Activated CD8-positive, alpha-beta memory T cell treated with anti-CD3 and anti-CD28 coated beads, Interleukin-2, amount 50 U/mL, for 1 hour (primary cell): ENCODE measurements around the gene AKAP9.
A peak's percentile ranks its signal among the peaks of the same experiment; 100 is the strongest.
"Not testable (repeated sequence)": the region's sequence is repeated elsewhere in the genome, so short reads cannot be mapped to it uniquely, and the experiment has no call there.

Experiments used
- DNase-seq: peaks from one replicate; pipeline ENCODE4 v3.0.0-alpha.2; 2020; ENCODE audit errors: extremely low read depth

AKAP9 gene

DNA sequence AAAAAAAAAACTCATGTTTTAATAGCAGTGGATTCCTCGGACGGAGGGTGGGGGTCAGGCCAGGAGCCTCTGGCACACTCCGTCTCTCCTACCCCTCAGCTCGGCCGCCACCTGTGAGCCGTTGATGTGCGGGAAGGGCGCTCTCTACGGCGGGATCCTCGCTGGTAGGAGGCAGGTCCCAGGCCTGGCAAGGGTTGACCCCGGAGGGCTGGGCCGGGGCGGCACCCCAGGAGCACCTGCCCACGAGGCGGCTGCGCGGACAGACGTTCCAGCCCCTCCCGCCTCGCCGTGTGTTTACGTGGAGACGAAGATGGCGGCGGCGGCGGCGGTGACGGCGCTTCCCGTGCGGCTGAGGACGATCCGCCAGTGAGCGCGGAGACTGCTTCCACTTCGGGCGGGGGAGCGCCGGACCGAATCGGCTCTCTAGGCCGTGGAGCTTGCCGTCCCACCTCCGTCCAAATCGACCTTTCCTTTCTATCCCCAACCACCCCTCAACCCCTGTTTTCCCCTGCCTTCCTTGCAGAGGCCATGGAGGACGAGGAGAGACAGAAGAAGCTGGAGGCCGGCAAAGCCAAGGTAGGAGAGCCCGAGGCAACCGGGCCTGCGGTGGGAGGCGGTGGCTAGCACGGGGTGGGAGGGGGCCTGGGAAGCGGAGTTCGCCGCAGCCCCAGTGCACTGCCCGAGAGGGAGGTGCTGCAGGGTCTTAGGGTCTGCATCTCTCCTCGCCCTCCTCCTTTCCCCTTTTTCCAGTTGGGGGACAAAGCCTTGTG lies at the start of gene AKAP9:
AKAP9 (plus strand) TSS at position 291 of the 770 bp plus-strand sequence; CDS start at position 529, 238 bp downstream.
- DNase-seq: peak; percentile 59

DNA sequence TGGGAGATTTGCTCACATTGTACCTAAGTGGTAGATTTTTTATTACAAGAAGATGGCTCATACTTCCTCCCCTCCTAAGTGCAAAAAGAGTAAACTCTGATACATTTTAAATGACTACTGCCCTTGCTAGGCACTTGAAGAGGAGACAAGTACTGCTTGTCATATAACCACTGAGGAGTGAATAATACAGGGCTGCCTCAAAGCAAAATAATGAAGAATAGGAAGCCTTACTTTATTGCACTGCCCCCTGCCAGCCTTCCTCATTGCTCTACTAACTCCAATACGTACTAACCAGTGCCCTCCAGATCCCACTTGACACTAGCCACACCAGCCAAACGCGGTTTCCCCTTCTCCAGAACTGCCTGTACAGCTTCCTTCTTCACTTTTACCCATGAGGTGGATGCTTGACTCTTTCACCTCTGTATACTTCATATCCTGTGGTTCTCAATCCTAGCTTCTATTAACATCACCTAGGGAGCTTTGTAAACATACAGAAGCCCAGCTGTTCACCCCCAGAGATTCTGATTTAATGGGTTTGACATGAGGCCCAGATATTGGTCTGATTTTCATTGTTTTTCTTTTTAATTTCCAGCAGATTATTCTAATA lies 48.5 kb upstream of the AKAP9 start:
- DNase-seq: no peak

DNA sequence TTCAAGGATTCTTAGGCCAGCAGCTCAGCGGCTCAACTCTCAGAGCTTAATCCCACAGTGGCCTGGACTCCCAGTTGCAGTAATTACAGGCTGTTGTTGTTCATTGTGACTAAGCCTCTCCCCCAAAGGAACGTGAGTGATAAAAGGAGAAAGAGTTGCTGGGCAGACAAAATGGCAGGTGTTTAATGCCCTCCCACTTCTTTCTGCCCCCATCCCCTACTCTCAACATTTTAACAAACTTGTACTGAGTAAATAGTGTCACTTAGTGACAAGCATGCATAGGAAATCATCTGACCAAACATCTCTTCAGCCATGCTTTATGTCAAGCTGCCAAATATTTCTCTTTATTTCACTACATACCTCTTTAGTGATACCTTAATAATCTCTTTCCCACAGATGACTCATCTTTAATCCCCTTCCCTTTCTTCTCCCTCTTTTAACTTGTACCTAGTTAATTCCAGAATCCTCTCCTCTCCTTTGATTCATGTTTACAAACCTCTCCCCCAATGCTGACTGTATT lies 47.8 kb upstream of the AKAP9 start:
- DNase-seq: no peak

DNA sequence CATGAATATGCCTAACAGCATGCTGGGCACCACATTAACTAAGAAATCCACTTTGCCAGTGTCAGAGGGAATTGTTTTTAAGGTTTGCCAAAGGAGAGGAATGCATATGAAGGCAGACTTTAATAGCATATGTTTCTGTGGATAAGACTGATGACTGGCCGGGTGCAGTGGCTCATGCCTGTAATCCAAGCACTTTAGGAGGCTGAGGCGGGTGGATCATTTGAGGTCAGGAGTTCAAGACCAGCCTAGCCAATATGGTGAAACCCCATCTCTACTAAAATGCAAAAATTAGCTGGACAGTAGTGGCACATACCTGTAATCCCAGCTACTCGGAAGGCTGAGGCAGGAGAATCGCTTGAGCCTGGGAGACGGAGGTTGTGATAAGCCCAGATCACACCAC lies 47.0 kb upstream of the AKAP9 start:
- DNase-seq: not testable (repeated sequence)

- DNase-seq: no peak
Observed at GRCh38 chr7:91894781-91895480, 45.7 kb upstream of the AKAP9 start.

DNA sequence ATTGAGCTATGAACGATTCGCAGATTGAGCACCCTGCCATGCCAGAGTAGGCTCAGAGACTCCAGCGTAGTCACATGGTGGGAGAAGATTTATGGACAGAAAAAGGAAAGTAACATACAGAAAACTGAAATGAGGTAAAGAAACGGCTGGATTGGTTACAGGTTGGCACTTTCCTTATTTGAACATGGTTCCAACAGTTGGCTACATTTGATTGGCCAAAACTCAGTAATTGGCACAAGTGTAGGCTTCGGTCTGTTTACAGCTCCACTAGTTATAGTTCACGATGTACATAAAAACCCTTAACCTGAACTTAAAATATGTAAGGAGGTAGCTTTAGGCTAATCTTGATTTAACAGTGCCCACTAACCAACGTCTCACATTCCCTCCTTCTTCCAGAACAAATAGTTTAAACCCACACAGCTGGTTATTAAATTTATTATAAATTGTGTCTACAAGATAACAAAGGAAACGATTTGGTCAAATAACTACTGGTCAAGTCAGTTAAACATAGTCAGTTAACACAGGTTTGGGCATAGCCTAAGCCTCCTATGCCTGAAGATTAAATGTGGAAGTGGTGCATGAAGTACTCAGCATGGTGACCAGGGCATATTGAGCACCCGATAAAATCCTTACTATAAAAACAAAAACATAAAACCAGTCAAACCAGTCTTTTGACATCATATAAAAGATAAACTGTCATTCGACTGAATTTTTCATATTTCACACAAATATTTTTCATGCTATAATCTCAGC lies 42.2 kb upstream of the AKAP9 start:
- DNase-seq: no peak

- DNase-seq: no peak
Observed at GRCh38 chr7:91899563-91899962, 41.1 kb upstream of the AKAP9 start.

- no peak for DNase-seq
Observed at GRCh38 chr7:91910171-91910570, 30.5 kb upstream of the AKAP9 start.

DNA sequence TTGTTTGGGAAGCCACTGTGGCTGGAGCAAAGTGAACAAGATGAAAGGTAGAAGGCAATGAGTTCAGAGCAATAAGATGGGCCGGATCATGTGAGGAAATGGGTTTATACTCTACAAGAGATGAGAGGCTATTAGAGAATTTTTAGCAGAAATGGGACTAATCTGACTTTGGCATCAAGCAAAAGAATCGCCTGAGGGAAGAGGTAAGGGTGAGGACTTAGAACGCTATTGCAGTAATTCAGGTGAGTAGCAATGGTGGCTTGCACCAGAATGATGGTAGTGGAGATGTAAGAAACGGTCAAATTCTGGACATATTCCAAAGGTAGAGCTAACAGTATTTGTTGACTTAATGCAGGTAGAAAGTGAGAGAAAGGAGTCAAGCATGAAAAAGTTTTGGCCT lies 29.5 kb upstream of the AKAP9 start:
- no peak for DNase-seq

DNA sequence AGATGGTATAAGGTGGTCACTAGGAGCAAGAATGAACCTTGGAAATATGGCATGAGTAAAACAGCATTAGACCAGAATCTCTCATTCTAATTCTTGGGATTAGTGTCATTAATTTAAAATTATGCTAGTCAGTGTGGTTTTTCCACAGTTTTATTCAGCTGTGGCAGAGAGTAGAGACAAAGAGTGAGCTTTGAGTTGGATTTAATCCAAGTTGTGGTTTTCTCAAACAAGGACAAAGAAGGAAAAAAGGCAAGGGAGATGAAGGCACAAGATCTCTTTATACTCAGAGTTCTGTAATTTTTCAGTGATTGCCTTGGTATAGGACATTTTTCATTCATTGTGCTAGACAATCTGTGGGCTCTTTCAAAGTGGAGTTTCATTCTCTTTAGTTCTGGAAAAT lies 28.2 kb upstream of the AKAP9 start:
- no peak for DNase-seq

- no peak for DNase-seq
Observed at GRCh38 chr7:91913612-91914011, 27.1 kb upstream of the AKAP9 start.

DNA sequence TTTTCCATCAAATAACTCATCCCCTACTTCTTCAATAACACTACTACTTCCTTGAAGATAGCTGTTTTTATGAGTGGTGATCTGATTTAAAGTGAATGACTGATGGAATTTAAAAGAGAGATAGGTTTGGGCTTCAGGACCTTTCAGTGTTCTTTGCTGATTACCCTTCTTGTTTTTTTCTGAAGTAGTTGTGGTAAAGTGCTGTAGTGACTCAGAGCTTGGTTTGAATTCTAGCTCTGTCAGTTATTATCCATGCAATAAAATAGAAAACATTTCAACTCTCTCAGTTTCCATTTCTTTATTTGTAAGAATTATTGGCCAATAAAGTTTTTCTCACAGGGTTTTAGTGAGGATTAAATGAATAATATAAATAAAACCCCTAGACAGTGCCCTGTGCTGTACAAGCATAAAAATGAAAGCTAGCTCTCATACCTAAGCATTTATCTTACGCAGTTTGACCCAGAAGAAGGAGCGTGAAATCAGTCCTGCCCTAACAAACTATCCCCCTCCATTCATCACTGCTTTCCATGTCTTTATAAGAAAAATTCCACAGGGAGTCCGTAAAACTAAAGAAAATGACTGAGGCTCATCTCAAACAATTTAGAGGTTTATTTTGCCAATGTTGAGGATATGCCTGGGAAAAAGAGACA lies 25.1 kb upstream of the AKAP9 start:
- no peak for DNase-seq

- DNase-seq: no peak
Observed at GRCh38 chr7:91916051-91916440, 24.6 kb upstream of the AKAP9 start.

GRCh38 chr7:91918356-91918755 lies 22.3 kb upstream of the AKAP9 start:
- DNase-seq: no peak

DNA sequence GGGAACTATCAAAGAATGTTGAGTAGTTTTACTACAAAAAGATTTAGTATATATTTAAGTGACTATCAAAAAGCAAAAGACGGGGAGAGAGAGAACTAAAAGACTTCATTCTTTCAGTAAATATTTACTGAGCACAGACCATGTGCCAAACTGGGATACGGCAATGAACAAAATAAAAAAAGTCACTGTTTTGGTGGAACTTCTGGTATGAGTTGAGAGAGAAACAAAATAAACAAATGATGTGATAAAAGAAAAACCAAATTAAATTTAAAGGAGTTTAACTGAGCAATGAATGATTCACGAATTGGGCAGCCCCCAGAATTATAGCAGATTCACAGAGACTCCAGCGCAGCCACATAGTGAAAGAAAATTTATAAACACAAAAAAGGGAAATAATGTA lies 17.8 kb upstream of the AKAP9 start:
- DNase-seq: no peak

GRCh38 chr7:91927912-91928311 lies 12.8 kb upstream of the AKAP9 start:
- DNase-seq: no peak

GRCh38 chr7:91929463-91929862 lies 11.2 kb upstream of the AKAP9 start:
- DNase-seq: no peak

DNA sequence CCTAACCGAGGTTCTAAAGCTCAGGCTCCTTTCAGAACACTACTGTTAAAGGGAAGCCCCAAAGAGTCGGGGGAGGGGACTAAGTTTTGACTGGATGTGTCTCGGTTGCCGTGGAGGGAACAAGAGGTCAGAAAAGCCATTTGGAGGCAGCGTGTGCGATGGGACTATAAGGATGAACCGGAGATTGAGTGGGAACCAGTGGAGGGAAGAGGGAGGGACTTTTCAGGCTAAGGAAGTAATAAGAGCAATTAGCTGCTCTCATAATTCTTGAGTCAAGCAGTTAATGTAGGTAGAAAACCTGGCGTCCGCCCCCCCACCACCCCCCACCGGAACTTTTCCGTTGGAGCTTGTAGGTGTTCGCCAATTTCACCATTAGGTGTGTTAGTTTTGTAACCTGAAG lies 491 bp upstream of the AKAP9 start:
- DNase-seq: no peak

- peak; percentile 10 for DNase-seq
Observed at GRCh38 chr7:91941450-91941849, 788 bp downstream of the AKAP9 start.

DNA sequence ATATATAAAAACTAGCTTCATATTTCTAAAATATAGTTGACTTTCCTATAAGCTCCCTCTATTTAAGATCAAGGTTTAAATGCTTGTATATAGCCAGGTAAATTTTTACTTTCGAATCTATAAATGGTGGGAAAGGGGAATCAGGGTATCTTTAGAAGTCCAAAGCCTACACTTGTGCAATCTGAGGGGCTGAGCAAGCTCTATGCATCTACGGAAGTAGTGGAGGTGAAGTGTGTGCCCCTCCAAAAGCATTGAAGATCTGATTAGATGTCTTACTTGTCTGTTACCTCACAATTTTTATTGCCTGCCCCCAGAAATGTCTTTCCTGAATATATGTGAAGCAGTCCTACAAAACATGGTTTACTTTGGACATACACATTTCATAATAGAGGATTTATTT lies 1.6 kb downstream of the AKAP9 start:
- no peak for DNase-seq

GRCh38 chr7:91944970-91945369 lies 4.3 kb downstream of the AKAP9 start:
- not testable (repeated sequence) for DNase-seq

- DNase-seq: no peak
Observed at GRCh38 chr7:91945476-91945875, 4.8 kb downstream of the AKAP9 start.
